ENCODE measurements around the gene ARL5B. TPM values are rescaled to one million over a fixed set of nuclear protein-coding genes. Genes with fewer than 3 reads are reported as not detected.

The ARL5B gene
- total and polyA plus RNA-seq, 3 donors from 2014 or later: 9.4 to 18.3 (median 16.8) TPM

GRCh38 chr10:18675086-18675801 is 16.0 kb downstream of the ARL5B start:
- no peaks in the 10 kb centered on the region for H3K9me3 ChIP-seq
- WGBS, 2 donors: 91 to 94% methylated on average over 4 of the region's 4 CpGs
- DNase-seq: no peak
- intact Hi-C loops (cut with DNase I; ENCODE audit: low total_unique reads): no loop called here
- no peak overlapping the region for H3K27ac ChIP-seq
- H3K36me3 ChIP-seq (ENCODE audit: low read depth, missing control alignments): no peaks in the 10 kb centered on the region
- no peaks in the 10 kb centered on the region for H3K27me3 ChIP-seq
- H3K4me1 ChIP-seq: no peaks in the 10 kb centered on the region
- TF ChIP-seq POLR2A (IDR thresholded peaks at IDR 0.05) (no peak), CTCF (IDR thresholded peaks at IDR 0.05) (no peak)
- H3K4me3 ChIP-seq: no peak overlapping the region

GRCh38 chr10:18680754-18681153 is 21.5 kb downstream of the ARL5B start:
- WGBS, 2 donors: 91 to 92% methylated on average over 3 of the region's 3 CpGs
- Histone ChIP-seq H3K27me3 (no peaks in the 10 kb centered on the region), H3K4me1 (no peaks in the 10 kb centered on the region), H3K9me3 (no peaks in the 10 kb centered on the region), H3K36me3 (ENCODE audit: low read depth, missing control alignments) (no peaks in the 10 kb centered on the region), H3K27ac (no peak overlapping the region), H3K4me3 (no peak overlapping the region)
- DNase-seq: no peak
- intact Hi-C loops (cut with DNase I; ENCODE audit: low total_unique reads): no loop called here
- TF ChIP-seq CTCF (IDR thresholded peaks at IDR 0.05) (no peak), POLR2A (IDR thresholded peaks at IDR 0.05) (no peak)

GRCh38 chr10:18681366-18681765 is 22.1 kb downstream of the ARL5B start:
- Histone ChIP-seq H3K27ac (no peak overlapping the region), H3K9me3 (no peaks in the 10 kb centered on the region), H3K4me1 (no peaks in the 10 kb centered on the region), H3K27me3 (no peaks in the 10 kb centered on the region), H3K4me3 (no peak overlapping the region), H3K36me3 (ENCODE audit: low read depth, missing control alignments) (no peaks in the 10 kb centered on the region)
- DNase-seq: no peak
- WGBS, 2 donors: 23 to 31% methylated on average over 2 of the region's 2 CpGs
- TF ChIP-seq CTCF (IDR thresholded peaks at IDR 0.05): no peak
- no peak for TF ChIP-seq POLR2A (IDR thresholded peaks at IDR 0.05)
- intact Hi-C loops (cut with DNase I; ENCODE audit: low total_unique reads): no loop called here

GRCh38 chr10:18681971-18682411 is 22.8 kb downstream of the ARL5B start:
- no peak for DNase-seq
- no peak for TF ChIP-seq CTCF (IDR thresholded peaks at IDR 0.05)
- no peak for TF ChIP-seq POLR2A (IDR thresholded peaks at IDR 0.05)
- Histone ChIP-seq H3K27me3 (no peaks in the 10 kb centered on the region), H3K36me3 (ENCODE audit: low read depth, missing control alignments) (no peaks in the 10 kb centered on the region), H3K9me3 (no peaks in the 10 kb centered on the region), H3K4me1 (no peaks in the 10 kb centered on the region), H3K4me3 (no peak overlapping the region), H3K27ac (no peak overlapping the region)
- WGBS, 2 donors: 61 to 64% methylated on average over 4 of the region's 4 CpGs
- intact Hi-C loops (cut with DNase I; ENCODE audit: low total_unique reads): no loop called here

- WGBS, 2 donors: 53 to 76% methylated on average over 1 of the region's 1 CpG
- Histone ChIP-seq H3K9me3 (no peaks in the 10 kb centered on the region), H3K4me1 (no peaks in the 10 kb centered on the region), H3K27me3 (no peaks in the 10 kb centered on the region), H3K36me3 (ENCODE audit: low read depth, missing control alignments) (no peaks in the 10 kb centered on the region), H3K27ac (no peak overlapping the region), H3K4me3 (no peak overlapping the region)
- no peak for DNase-seq
- intact Hi-C loops (cut with DNase I; ENCODE audit: low total_unique reads): no loop called here
- TF ChIP-seq POLR2A (IDR thresholded peaks at IDR 0.05): no peak
- TF ChIP-seq CTCF (IDR thresholded peaks at IDR 0.05): no peak
These were observed 24.2 kb downstream of the ARL5B start for GRCh38 chr10:18683427-18683826.

Data from testis (tissue), 3 donors.